Suprapubic skin (tissue), 4 donors: ENCODE measurements around the gene TTC23. TPM values are rescaled to one million over a fixed set of nuclear protein-coding genes. Genes with fewer than 3 reads are reported as not detected.

Experiments used
- DNase-seq, 2 donors: peaks; one replicate each; pipeline ENCODE4 v3.0.0-alpha.2; 2019; ENCODE audit warnings: low spot score in 2 of 2
- H3K27ac ChIP-seq: fragments of 200-600 bp; sonication (generic); one replicate; pipeline ENCODE4 v1.5.1; 2019
- H3K27me3 ChIP-seq: fragments of 200-600 bp; sonication (generic); one replicate; pipeline ENCODE4 v1.5.1; 2019
- H3K36me3 ChIP-seq: fragments of 200-600 bp; sonication (generic); one replicate; pipeline ENCODE4 v1.5.1; 2019
- H3K4me1 ChIP-seq: fragments of 200-600 bp; sonication (generic); one replicate; pipeline ENCODE4 v1.5.1; 2019
- H3K4me3 ChIP-seq: fragments of 200-600 bp; sonication (generic); one replicate; pipeline ENCODE4 v1.5.1; 2019; ENCODE audit warnings: mild to moderate bottlenecking
- H3K9me3 ChIP-seq: fragments of 200-600 bp; sonication (generic); one replicate; pipeline ENCODE4 v1.5.1; 2019
- EP300 ChIP-seq: sonication (generic); formaldehyde crosslinking; IDR thresholded peaks from one replicate; pipeline ENCODE4 v1.6.1; 2017; ENCODE audit warnings: antibody characterized with exemption
- POLR2A ChIP-seq, 2 donors: fragments of 450-650 bp; IDR thresholded peaks; one replicate each; pipeline ENCODE4 v1.6.1; 2017; ENCODE audit warnings: antibody characterized with exemption in 2 of 2, mild to moderate bottlenecking in 2 of 2, moderate library complexity in 2 of 2
- POLR2AphosphoS5 ChIP-seq, 3 donors: sonication (generic); formaldehyde crosslinking; IDR thresholded peaks; one replicate each; pipeline ENCODE4 v1.6.1; 2017; ENCODE audit warnings: antibody characterized with exemption in 3 of 3
- WGBS: methylation state at CpG from one replicate; pipeline ENCODE4 v1.1.5; 2018; 5-methylcytosine and 5-hydroxymethylcytosine counted together
- total RNA-seq, 4 donors: library from RNA; depleted of rRNA; stranded (reverse); fragments of >200 nt; gene quantifications; one replicate each; pipeline ENCODE4 v1.1.0, GENCODE V29; 2016
- TF ChIP-seq, protein P1 (sequence below), 2 donors: fragments of 200-600 bp in 1 of 2; fragments of 450-650 bp in 1 of 2; sonication (generic) in 1 of 2; IDR thresholded peaks; one replicate each; pipeline ENCODE4 v1.5.1; 2016 to 2019; ENCODE audit warnings: antibody characterized with exemption in 2 of 2, mild to moderate bottlenecking in 1 of 2, moderate library complexity in 1 of 2

Gene TTC23, protein sequence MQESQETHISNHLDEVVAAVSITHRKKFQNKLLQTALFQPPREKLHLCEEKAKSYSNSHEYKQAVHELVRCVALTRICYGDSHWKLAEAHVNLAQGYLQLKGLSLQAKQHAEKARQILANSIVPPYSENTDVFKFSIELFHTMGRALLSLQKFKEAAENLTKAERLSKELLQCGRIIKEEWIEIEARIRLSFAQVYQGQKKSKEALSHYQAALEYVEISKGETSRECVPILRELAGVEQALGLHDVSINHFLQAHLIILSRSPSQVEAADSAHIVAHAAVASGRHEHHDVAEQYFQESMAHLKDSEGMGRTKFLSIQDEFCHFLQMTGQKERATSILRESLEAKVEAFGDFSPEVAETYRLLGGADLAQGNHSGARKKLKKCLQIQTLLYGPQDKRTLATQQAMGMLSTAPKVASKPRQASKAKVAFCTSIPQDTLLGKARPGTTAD
- 10 to 100 TPM; 14.4 to 34.6 (median 17.6) TPM for total RNA-seq

DNA sequence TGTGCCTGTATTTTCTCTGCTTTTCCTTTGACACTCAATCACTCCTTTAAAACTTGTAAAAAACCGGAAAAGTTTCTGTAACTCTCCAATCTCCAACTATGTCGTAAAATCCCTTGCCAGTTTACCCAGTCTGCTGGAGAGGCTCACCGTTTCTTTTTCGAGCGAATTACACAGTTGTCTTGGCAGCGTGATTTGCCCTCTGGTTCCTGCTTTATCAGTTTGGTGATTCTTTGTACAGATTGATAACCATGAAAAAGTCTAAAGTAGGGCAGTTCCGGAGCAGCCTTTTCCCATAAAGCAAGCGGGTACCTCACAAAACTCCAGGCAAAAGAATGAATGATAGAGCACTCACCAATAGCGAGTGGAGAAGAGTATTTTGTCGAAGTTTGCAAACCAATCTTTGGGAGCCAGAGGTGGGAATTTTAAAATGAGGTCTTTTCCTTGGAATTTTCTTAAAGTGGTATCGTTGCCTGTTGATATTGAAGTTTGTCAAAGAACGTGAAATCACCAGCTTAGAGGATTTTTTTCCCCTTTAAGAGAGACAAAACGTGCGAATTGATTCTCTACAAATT lies at the start of gene TTC23:
Gene TTC23 (minus strand): TSS at position 312 of the 572 bp plus-strand sequence. CDS start 20,869 bp downstream, outside the sequence.
- no peak for DNase-seq

DNA sequence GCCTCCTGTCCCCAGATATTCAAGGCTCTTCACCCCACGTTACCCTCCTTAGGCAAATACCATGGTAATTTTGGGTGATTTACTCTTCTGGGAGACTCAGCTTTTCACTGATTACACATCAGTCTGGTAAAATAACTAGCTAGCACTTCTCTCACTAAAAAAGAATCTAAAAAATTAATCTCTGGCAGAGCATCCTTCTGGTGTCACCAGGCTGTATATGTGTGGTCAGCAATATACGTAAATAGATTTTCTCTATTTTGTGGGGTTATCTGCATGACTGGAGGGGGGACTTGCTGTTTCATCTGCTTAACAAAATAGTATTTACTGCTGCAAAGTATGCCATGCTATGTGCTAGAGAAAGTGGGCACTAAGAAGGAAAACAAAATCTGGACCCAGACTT lies 47.0 kb upstream of the TTC23 start:
- no peaks in the 10 kb centered on the region for H3K27me3 ChIP-seq
- no peak overlapping the region for H3K27ac ChIP-seq
- WGBS, result 86% methylated on average over 2 of the region's 2 CpGs
- TF ChIP-seq EP300 (no peak), POLR2AphosphoS5 (IDR thresholded peaks at IDR 0.05) (no peak), POLR2A (IDR thresholded peaks at IDR 0.05) (no peak)
- TF ChIP-seq, protein P1, sequence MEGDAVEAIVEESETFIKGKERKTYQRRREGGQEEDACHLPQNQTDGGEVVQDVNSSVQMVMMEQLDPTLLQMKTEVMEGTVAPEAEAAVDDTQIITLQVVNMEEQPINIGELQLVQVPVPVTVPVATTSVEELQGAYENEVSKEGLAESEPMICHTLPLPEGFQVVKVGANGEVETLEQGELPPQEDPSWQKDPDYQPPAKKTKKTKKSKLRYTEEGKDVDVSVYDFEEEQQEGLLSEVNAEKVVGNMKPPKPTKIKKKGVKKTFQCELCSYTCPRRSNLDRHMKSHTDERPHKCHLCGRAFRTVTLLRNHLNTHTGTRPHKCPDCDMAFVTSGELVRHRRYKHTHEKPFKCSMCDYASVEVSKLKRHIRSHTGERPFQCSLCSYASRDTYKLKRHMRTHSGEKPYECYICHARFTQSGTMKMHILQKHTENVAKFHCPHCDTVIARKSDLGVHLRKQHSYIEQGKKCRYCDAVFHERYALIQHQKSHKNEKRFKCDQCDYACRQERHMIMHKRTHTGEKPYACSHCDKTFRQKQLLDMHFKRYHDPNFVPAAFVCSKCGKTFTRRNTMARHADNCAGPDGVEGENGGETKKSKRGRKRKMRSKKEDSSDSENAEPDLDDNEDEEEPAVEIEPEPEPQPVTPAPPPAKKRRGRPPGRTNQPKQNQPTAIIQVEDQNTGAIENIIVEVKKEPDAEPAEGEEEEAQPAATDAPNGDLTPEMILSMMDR (IDR thresholded peaks at IDR 0.05), result no peak
- peaks cover 9% of the 10 kb centered on the region for H3K4me1 ChIP-seq
- no peaks in the 10 kb centered on the region for H3K9me3 ChIP-seq
- no peak for DNase-seq
- H3K4me3 ChIP-seq, result no peak overlapping the region
- peaks cover 9% of the 10 kb centered on the region for H3K36me3 ChIP-seq

More for the DNA sequence above, at the start of gene TTC23:
- Histone ChIP-seq H3K36me3 (no peaks in the 10 kb centered on the region), H3K9me3 (no peaks in the 10 kb centered on the region), H3K27ac (peak within 1 kb of the TSS; percentile 95), H3K4me1 (peaks cover 41% of the 10 kb centered on the region), H3K27me3 (no peaks in the 10 kb centered on the region), H3K4me3 (peak within 1 kb of the TSS; percentile 79)
- WGBS, result under 1% methylated on average over 14 of the region's 14 CpGs
- no peak for TF ChIP-seq POLR2AphosphoS5 (IDR thresholded peaks at IDR 0.05)
- TF ChIP-seq, protein P1 (IDR thresholded peaks at IDR 0.05), result no peak
- no peak for TF ChIP-seq POLR2A (IDR thresholded peaks at IDR 0.05)
- TF ChIP-seq EP300, result no peak

DNA sequence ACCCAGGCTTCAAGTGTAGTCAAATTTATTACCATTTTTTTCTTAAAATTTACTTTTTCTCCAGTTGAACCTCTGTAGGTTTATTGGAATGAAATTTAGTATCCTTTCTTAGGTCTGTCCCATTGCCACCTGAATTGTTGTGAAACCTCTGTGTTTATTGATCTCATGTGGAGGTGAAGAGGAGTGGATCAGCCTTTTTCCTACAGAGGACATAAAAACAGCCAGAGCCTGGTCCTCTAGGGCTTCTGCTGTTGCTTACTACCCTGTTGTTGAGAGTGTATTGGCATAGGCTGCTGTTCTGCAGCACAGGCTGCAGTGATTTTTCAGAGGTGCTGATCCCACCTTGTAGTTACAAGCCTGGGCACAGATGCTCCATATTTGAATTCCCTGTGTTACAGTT lies 46.5 kb upstream of the TTC23 start:
- peaks cover 14% of the 10 kb centered on the region for H3K36me3 ChIP-seq
- H3K4me1 ChIP-seq, result peaks cover 9% of the 10 kb centered on the region
- no peak overlapping the region for H3K27ac ChIP-seq
- DNase-seq, result no peak
- TF ChIP-seq POLR2AphosphoS5 (IDR thresholded peaks at IDR 0.05), result no peak
- TF ChIP-seq, protein P1 (IDR thresholded peaks at IDR 0.05), result no peak
- TF ChIP-seq POLR2A (IDR thresholded peaks at IDR 0.05), result no peak
- no peak for TF ChIP-seq EP300
- no peak overlapping the region for H3K4me3 ChIP-seq
- no peaks in the 10 kb centered on the region for H3K9me3 ChIP-seq
- no peaks in the 10 kb centered on the region for H3K27me3 ChIP-seq

DNA sequence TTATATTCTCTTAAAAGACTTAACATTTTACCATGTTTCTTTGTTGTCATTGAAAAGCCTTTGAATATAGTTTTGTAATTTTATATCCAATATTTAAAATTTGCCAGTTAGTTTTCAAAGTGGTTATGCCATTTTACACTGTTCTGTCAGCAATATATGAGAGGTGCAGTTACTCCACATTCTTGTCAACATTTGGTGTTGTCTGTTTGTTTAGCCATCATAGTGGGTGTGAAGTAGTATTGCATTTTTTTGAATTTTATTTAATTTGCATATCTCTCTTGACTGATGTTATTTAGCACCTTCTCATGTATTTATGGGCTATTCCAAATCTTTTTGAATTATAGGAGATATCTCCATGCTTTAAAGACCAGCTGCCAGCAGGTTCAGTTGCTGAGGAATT lies 42.3 kb upstream of the TTC23 start:
- H3K27ac ChIP-seq, result no peak overlapping the region
- TF ChIP-seq, protein P1 (IDR thresholded peaks at IDR 0.05), result no peak
- H3K9me3 ChIP-seq, result no peaks in the 10 kb centered on the region
- DNase-seq, result no peak
- no peak overlapping the region for H3K4me3 ChIP-seq
- H3K4me1 ChIP-seq, result no peaks in the 10 kb centered on the region
- no peaks in the 10 kb centered on the region for H3K27me3 ChIP-seq
- peaks cover 18% of the 10 kb centered on the region for H3K36me3 ChIP-seq

DNA sequence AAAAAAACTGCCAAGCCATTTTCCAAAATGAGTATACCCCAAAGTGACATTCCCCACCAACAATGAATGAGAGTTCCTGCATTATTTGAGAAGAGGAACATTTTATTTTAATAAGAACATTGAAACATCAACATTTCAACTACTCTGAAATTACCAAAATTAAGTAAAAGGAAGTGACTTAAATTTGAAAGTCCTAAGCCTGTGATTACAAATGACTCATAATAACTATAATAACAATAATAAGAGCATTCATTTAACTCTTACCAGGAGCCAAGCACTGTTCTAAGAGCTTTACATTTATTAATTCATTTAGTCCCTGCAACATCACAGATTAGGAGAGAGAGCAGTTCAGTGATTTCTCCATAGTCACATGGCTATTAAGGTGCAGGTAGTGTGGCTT lies 34.3 kb upstream of the TTC23 start:
- H3K4me3 ChIP-seq, result no peak overlapping the region
- no peak for DNase-seq

More for the DNA sequence above, 34.3 kb upstream of the TTC23 start:
- Histone ChIP-seq H3K9me3 (no peaks in the 10 kb centered on the region), H3K27ac (no peak overlapping the region), H3K27me3 (no peaks in the 10 kb centered on the region), H3K36me3 (no peaks in the 10 kb centered on the region), H3K4me1 (no peaks in the 10 kb centered on the region)
- no peak for TF ChIP-seq POLR2A (IDR thresholded peaks at IDR 0.05)
- TF ChIP-seq, protein P1 (IDR thresholded peaks at IDR 0.05), result no peak
